RKO (cell line): ENCODE measurements around the gene IQGAP2.
A peak's percentile ranks its signal among the peaks of the same experiment; 100 is the strongest.
"Not testable (repeated sequence)": the region's sequence is repeated elsewhere in the genome, so short reads cannot be mapped to it uniquely, and the experiment has no call there.

ENCODE experiments used
- DNase-seq: peaks from one replicate; pipeline ENCODE4 v3.0.0-alpha.2; 2016; ENCODE audit warnings: low spot score

Gene IQGAP2

GRCh38 chr5:76571559-76571958 is 168.5 kb downstream of the IQGAP2 start:
- DNase-seq = no peak

- DNase-seq = no peak
These were observed 173.4 kb downstream of the IQGAP2 start for GRCh38 chr5:76576450-76576849.

GRCh38 chr5:76576996-76577395 is 173.9 kb downstream of the IQGAP2 start:
- DNase-seq = no peak

- no peak for DNase-seq
These were observed 176.3 kb downstream of the IQGAP2 start for GRCh38 chr5:76579166-76579937.

- DNase-seq = no peak
These were observed 177.9 kb downstream of the IQGAP2 start for GRCh38 chr5:76580981-76581380.

- no peak for DNase-seq
These were observed 179.4 kb downstream of the IQGAP2 start for GRCh38 chr5:76582230-76583162.

- peak; percentile 30 for DNase-seq
These were observed 180.3 kb downstream of the IQGAP2 start for GRCh38 chr5:76583163-76584047.

- no peak for DNase-seq
These were observed 182.7 kb downstream of the IQGAP2 start for GRCh38 chr5:76585783-76586217.

- DNase-seq = no peak
These were observed 183.4 kb downstream of the IQGAP2 start for GRCh38 chr5:76586531-76586930.

GRCh38 chr5:76590027-76590426 is 186.9 kb downstream of the IQGAP2 start:
- no peak for DNase-seq

GRCh38 chr5:76591366-76591765 is 188.3 kb downstream of the IQGAP2 start:
- no peak for DNase-seq

GRCh38 chr5:76592692-76593091 is 189.6 kb downstream of the IQGAP2 start:
- DNase-seq = no peak

GRCh38 chr5:76594107-76594506 is 191.0 kb downstream of the IQGAP2 start:
- no peak for DNase-seq

GRCh38 chr5:76595755-76596481 is 192.8 kb downstream of the IQGAP2 start:
- no peak for DNase-seq

- DNase-seq = no peak
These were observed 195.4 kb downstream of the IQGAP2 start for GRCh38 chr5:76598531-76598930.

- DNase-seq = no peak
These were observed 197.6 kb downstream of the IQGAP2 start for GRCh38 chr5:76600716-76601115.

GRCh38 chr5:76601470-76601869 is 198.4 kb downstream of the IQGAP2 start:
- peak; percentile 72 for DNase-seq

- no peak for DNase-seq
These were observed 199.1 kb downstream of the IQGAP2 start for GRCh38 chr5:76602094-76602726.

GRCh38 chr5:76603991-76604390 is 200.9 kb downstream of the IQGAP2 start:
- DNase-seq = not testable (repeated sequence)

GRCh38 chr5:76604838-76605237 is 201.8 kb downstream of the IQGAP2 start:
- DNase-seq = no peak

GRCh38 chr5:76606701-76607100 is 203.6 kb downstream of the IQGAP2 start:
- no peak for DNase-seq
